PC-3 (cell line): ENCODE data around the gene PRPF40B.

Experiments used
- EZH2 ChIP-seq: fragments of 300-600 bp; sonication (generic); IDR thresholded peaks from one replicate; pipeline ENCODE4 v1.6.1; 2017; ENCODE audit warnings: antibody characterized with exemption, mild to moderate bottlenecking, low read length; ENCODE audit not compliant: unreplicated experiment
- EZH2phosphoT487 ChIP-seq: fragments of 300-600 bp; sonication (generic); IDR thresholded peaks from 2 replicates; pipeline ENCODE4 v1.6.1; 2018; ENCODE audit warnings: mild to moderate bottlenecking, antibody characterized with exemption, low read length, borderline replicate concordance
- TF ChIP-seq, protein P1 (sequence below): fragments of 300-600 bp; sonication (generic); conservative IDR thresholded peaks from 2 replicates; pipeline ENCODE4 v1.5.1; 2017; ENCODE audit warnings: antibody characterized with exemption, low read depth, mild to moderate bottlenecking, low read length

DNA sequence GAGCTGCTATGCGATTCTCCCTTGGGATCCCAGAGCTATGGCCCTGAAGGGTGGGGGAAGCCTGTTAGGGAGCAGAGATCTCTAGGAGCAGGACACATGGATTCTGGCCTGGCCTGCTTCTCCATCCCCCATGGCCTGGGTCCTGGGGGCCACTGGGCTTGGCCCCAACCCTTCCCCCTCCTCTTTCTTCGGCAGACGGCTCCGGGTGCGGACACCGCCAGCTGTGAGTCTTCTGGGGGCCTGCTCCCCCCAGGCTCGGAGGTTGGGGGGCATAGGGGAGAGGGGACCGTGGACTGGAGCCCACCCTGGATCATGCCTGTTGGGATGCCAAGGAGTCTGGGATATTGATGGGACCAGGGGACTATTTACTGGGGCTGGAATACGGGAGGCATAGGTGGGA, 9.0 kb downstream of the PRPF40B start:
- TF ChIP-seq, protein P1, sequence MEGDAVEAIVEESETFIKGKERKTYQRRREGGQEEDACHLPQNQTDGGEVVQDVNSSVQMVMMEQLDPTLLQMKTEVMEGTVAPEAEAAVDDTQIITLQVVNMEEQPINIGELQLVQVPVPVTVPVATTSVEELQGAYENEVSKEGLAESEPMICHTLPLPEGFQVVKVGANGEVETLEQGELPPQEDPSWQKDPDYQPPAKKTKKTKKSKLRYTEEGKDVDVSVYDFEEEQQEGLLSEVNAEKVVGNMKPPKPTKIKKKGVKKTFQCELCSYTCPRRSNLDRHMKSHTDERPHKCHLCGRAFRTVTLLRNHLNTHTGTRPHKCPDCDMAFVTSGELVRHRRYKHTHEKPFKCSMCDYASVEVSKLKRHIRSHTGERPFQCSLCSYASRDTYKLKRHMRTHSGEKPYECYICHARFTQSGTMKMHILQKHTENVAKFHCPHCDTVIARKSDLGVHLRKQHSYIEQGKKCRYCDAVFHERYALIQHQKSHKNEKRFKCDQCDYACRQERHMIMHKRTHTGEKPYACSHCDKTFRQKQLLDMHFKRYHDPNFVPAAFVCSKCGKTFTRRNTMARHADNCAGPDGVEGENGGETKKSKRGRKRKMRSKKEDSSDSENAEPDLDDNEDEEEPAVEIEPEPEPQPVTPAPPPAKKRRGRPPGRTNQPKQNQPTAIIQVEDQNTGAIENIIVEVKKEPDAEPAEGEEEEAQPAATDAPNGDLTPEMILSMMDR, result no peak
- TF ChIP-seq EZH2 (no peak), EZH2phosphoT487 (no peak)
